HEK293 (cell line): ENCODE measurements around the gene UBXN11.

ENCODE experiments used
- GLIS1 ChIP-seq: fragments of 450-650 bp; formaldehyde crosslinking; IDR thresholded peaks from 2 replicates; pipeline ENCODE4 v1.5.1; 2016; ENCODE audit warnings: missing biosample characterization, missing genetic modification characterization
- GLIS2 ChIP-seq: fragments of 450-650 bp; formaldehyde crosslinking; IDR thresholded peaks from 2 replicates; pipeline ENCODE4 v1.5.1; 2016; ENCODE audit warnings: missing biosample characterization, missing genetic modification characterization
- KLF9 ChIP-seq: fragments of 450-650 bp; formaldehyde crosslinking; IDR thresholded peaks from 2 replicates; pipeline ENCODE4 v1.5.1; 2016; ENCODE audit warnings: missing biosample characterization, missing genetic modification characterization, low read depth
- MYNN ChIP-seq: fragments of 450-650 bp; formaldehyde crosslinking; IDR thresholded peaks from 2 replicates; pipeline ENCODE4 v1.5.1; 2016; ENCODE audit warnings: missing biosample characterization, missing genetic modification characterization, borderline replicate concordance
- SP7 ChIP-seq: fragments of 450-650 bp; formaldehyde crosslinking; IDR thresholded peaks from 2 replicates; pipeline ENCODE4 v1.5.1; 2016; ENCODE audit warnings: missing biosample characterization, missing genetic modification characterization
- WT1 ChIP-seq: fragments of 450-650 bp; formaldehyde crosslinking; IDR thresholded peaks from 2 replicates; pipeline ENCODE4 v1.5.1; 2016; ENCODE audit warnings: missing biosample characterization, missing genetic modification characterization
- ZEB2 ChIP-seq: fragments of 450-650 bp; formaldehyde crosslinking; IDR thresholded peaks from 2 replicates; pipeline ENCODE4 v1.5.1; 2016; ENCODE audit warnings: missing biosample characterization, missing genetic modification characterization
- ZNF112 ChIP-seq: fragments of 450-650 bp; formaldehyde crosslinking; IDR thresholded peaks from 2 replicates; pipeline ENCODE4 v1.5.0; 2017; ENCODE audit warnings: missing biosample characterization, missing genetic modification characterization
- ZNF114 ChIP-seq: fragments of 450-650 bp; formaldehyde crosslinking; IDR thresholded peaks from 2 replicates; pipeline ENCODE4 v1.5.0; 2017; ENCODE audit warnings: missing biosample characterization, missing genetic modification characterization
- ZNF138 ChIP-seq: fragments of 450-650 bp; formaldehyde crosslinking; IDR thresholded peaks from 2 replicates; pipeline ENCODE4 v1.5.1; 2016; ENCODE audit warnings: missing biosample characterization, missing genetic modification characterization, borderline replicate concordance
- ZNF174 ChIP-seq: fragments of 450-650 bp; formaldehyde crosslinking; IDR thresholded peaks from 2 replicates; pipeline ENCODE4 v1.5.0; 2017; ENCODE audit warnings: missing biosample characterization, mild to moderate bottlenecking, missing genetic modification characterization
- ZNF24 ChIP-seq: fragments of 450-650 bp; formaldehyde crosslinking; IDR thresholded peaks from 2 replicates; pipeline ENCODE4 v1.5.1; 2016; ENCODE audit warnings: missing biosample characterization, missing genetic modification characterization
- ZNF335 ChIP-seq: fragments of 450-650 bp; formaldehyde crosslinking; conservative IDR thresholded peaks from 2 replicates; pipeline ENCODE4 v1.5.1; 2016; ENCODE audit warnings: missing biosample characterization, missing genetic modification characterization
- ZNF341 ChIP-seq: fragments of 450-650 bp; formaldehyde crosslinking; IDR thresholded peaks from 2 replicates; pipeline ENCODE4; 2016; ENCODE audit warnings: low read depth, missing biosample characterization, missing genetic modification characterization
- ZNF366 ChIP-seq: fragments of 450-650 bp; formaldehyde crosslinking; conservative IDR thresholded peaks from 2 replicates; pipeline ENCODE4 v1.5.1; 2016; ENCODE audit warnings: missing biosample characterization, missing genetic modification characterization
- ZNF391 ChIP-seq: fragments of 450-650 bp; formaldehyde crosslinking; IDR thresholded peaks from 2 replicates; pipeline ENCODE4 v1.5.1; 2016; ENCODE audit warnings: low read depth, missing biosample characterization, missing genetic modification characterization, borderline replicate concordance
- ZNF404 ChIP-seq: fragments of 450-650 bp; formaldehyde crosslinking; IDR thresholded peaks from 2 replicates; pipeline ENCODE4 v1.5.1; 2017; ENCODE audit warnings: missing biosample characterization, missing genetic modification characterization
- ZNF549 ChIP-seq: fragments of 450-650 bp; IDR thresholded peaks from 2 replicates; pipeline ENCODE4 v1.5.1; 2018; ENCODE audit warnings: missing biosample characterization, missing genetic modification characterization, mild to moderate bottlenecking, inconsistent platforms, moderate library complexity
- ZNF621 ChIP-seq: fragments of 450-650 bp; formaldehyde crosslinking; IDR thresholded peaks from 2 replicates; pipeline ENCODE4 v1.5.1; 2017; ENCODE audit warnings: missing biosample characterization, missing genetic modification characterization
- ZNF626 ChIP-seq: fragments of 450-650 bp; sonication (Bioruptor Pico); formaldehyde crosslinking; IDR thresholded peaks from 2 replicates; pipeline ENCODE4 v1.5.1; 2018; ENCODE audit warnings: missing biosample characterization, missing genetic modification characterization, inconsistent platforms
- ZNF658 ChIP-seq: fragments of 450-650 bp; formaldehyde crosslinking; IDR thresholded peaks from 2 replicates; pipeline ENCODE4; 2016; ENCODE audit warnings: missing biosample characterization, missing genetic modification characterization
- ZNF707 ChIP-seq: fragments of 450-650 bp; formaldehyde crosslinking; IDR thresholded peaks from 2 replicates; pipeline ENCODE4 v1.5.1; 2016; ENCODE audit warnings: missing biosample characterization, missing genetic modification characterization
- ZNF843 ChIP-seq: fragments of 450-650 bp; formaldehyde crosslinking; IDR thresholded peaks from 2 replicates; pipeline ENCODE4 v1.5.1; 2016; ENCODE audit warnings: missing biosample characterization, missing genetic modification characterization
- ZSCAN23 ChIP-seq: fragments of 450-650 bp; formaldehyde crosslinking; IDR thresholded peaks from 2 replicates; pipeline ENCODE4 v1.5.1; 2016; ENCODE audit warnings: missing biosample characterization, missing genetic modification characterization
- TF ChIP-seq, protein P1 (sequence below): fragments of 450-650 bp; IDR thresholded peaks from 2 replicates; pipeline ENCODE4 v1.5.1; 2018; ENCODE audit warnings: missing biosample characterization, missing genetic modification characterization
- TF ChIP-seq, protein P2 (sequence below): fragments of 450-650 bp; formaldehyde crosslinking; IDR thresholded peaks from 2 replicates; pipeline ENCODE4 v1.5.1; 2016; ENCODE audit warnings: missing biosample characterization, missing genetic modification characterization
- TF ChIP-seq, protein P3 (sequence below): fragments of 450-650 bp; formaldehyde crosslinking; IDR thresholded peaks from 2 replicates; pipeline ENCODE4 v1.5.1; 2016; ENCODE audit warnings: missing biosample characterization, missing genetic modification characterization, low read depth
- TF ChIP-seq, protein P4 (sequence below): fragments of 450-650 bp; formaldehyde crosslinking; IDR thresholded peaks from 2 replicates; pipeline ENCODE4 v1.5.1; 2016; ENCODE audit warnings: missing biosample characterization, missing genetic modification characterization
- TF ChIP-seq, protein P5 (sequence below): fragments of 450-650 bp; formaldehyde crosslinking; IDR thresholded peaks from 2 replicates; pipeline ENCODE4 v1.5.1; 2016; ENCODE audit warnings: missing biosample characterization, missing genetic modification characterization
- TF ChIP-seq, protein P6 (sequence below): fragments of 450-650 bp; formaldehyde crosslinking; IDR thresholded peaks from 2 replicates; pipeline ENCODE4 v1.5.1; 2016; ENCODE audit warnings: missing biosample characterization, missing genetic modification characterization, borderline replicate concordance

Gene UBXN11

DNA sequence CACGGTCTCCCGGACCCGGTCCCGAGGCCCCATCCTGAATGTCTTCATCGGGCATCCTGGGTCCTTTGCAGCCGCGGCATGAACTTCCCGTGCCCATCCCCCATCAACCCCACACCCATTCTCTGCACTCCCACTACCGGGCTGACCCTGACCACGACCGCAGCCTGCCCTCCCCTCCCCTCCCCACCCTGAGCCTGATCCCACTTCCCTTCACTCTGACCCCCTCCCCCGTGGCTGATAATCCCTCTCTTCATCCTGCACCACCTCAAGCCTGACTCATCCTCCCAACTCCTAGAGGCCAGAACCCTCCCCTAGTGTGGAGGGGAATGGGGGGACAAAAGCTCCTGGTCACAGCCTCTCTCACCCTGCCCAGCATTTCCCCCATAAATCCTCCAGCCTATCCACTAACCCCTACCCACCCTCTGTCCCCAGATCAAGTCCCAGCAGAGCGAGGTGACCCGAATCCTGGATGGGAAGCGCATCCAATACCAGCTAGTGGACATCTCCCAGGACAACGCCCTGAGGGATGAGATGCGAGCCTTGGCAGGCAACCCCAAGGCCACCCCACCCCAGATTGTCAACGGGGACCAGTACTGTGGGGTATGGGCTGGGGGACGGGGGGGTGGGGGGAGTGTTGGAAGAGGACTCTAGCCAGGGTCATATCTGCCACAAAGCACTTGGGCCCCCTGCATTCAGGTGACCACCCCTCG, 25.9 kb downstream of the UBXN11 start (continued):
- TF ChIP-seq ZNF626 (tag by site-specific recombination) (no peak), ZNF658 (tag by site-specific recombination) (no peak), ZNF138 (tag by site-specific recombination) (no peak), ZNF335 (tag by site-specific recombination) (peak; percentile 54; the same call in 1 of the 2 replicates), ZNF366 (tag by site-specific recombination) (peak; percentile 62), ZNF112 (tag by site-specific recombination) (no peak), ZNF707 (tag by site-specific recombination) (no peak), ZEB2 (tag by site-specific recombination) (peak; percentile 7; the same call in 1 of the 2 replicates), ZNF341 (tag by site-specific recombination) (no peak), WT1 (no peak), KLF9 (tag by site-specific recombination) (0 out of 2 replicates have a peak, but pooled peaks have one; percentile 6), ZNF391 (tag by site-specific recombination) (no peak), ZNF843 (tag by site-specific recombination) (no peak), MYNN (tag by site-specific recombination) (no peak), ZSCAN23 (tag by site-specific recombination) (no peak), ZNF24 (tag by site-specific recombination) (no peak), ZNF174 (tag by site-specific recombination) (no peak), ZNF114 (tag by site-specific recombination) (no peak), ZNF404 (tag by site-specific recombination) (no peak), GLIS1 (tag by site-specific recombination) (peak; percentile 42), ZNF621 (tag by site-specific recombination) (no peak), GLIS2 (0 out of 2 replicates have a peak, but pooled peaks have one; percentile 20), SP7 (tag by site-specific recombination) (peak; percentile 37; the same call in 1 of the 2 replicates), ZNF549 (tag by site-specific recombination) (no peak)
- TF ChIP-seq, protein P1, sequence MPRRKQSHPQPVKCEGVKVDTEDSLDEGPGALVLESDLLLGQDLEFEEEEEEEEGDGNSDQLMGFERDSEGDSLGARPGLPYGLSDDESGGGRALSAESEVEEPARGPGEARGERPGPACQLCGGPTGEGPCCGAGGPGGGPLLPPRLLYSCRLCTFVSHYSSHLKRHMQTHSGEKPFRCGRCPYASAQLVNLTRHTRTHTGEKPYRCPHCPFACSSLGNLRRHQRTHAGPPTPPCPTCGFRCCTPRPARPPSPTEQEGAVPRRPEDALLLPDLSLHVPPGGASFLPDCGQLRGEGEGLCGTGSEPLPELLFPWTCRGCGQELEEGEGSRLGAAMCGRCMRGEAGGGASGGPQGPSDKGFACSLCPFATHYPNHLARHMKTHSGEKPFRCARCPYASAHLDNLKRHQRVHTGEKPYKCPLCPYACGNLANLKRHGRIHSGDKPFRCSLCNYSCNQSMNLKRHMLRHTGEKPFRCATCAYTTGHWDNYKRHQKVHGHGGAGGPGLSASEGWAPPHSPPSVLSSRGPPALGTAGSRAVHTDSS (tag by site-specific recombination), result no peak
- TF ChIP-seq, protein P2, sequence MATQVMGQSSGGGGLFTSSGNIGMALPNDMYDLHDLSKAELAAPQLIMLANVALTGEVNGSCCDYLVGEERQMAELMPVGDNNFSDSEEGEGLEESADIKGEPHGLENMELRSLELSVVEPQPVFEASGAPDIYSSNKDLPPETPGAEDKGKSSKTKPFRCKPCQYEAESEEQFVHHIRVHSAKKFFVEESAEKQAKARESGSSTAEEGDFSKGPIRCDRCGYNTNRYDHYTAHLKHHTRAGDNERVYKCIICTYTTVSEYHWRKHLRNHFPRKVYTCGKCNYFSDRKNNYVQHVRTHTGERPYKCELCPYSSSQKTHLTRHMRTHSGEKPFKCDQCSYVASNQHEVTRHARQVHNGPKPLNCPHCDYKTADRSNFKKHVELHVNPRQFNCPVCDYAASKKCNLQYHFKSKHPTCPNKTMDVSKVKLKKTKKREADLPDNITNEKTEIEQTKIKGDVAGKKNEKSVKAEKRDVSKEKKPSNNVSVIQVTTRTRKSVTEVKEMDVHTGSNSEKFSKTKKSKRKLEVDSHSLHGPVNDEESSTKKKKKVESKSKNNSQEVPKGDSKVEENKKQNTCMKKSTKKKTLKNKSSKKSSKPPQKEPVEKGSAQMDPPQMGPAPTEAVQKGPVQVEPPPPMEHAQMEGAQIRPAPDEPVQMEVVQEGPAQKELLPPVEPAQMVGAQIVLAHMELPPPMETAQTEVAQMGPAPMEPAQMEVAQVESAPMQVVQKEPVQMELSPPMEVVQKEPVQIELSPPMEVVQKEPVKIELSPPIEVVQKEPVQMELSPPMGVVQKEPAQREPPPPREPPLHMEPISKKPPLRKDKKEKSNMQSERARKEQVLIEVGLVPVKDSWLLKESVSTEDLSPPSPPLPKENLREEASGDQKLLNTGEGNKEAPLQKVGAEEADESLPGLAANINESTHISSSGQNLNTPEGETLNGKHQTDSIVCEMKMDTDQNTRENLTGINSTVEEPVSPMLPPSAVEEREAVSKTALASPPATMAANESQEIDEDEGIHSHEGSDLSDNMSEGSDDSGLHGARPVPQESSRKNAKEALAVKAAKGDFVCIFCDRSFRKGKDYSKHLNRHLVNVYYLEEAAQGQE (tag by site-specific recombination), result no peak
- TF ChIP-seq, protein P3, sequence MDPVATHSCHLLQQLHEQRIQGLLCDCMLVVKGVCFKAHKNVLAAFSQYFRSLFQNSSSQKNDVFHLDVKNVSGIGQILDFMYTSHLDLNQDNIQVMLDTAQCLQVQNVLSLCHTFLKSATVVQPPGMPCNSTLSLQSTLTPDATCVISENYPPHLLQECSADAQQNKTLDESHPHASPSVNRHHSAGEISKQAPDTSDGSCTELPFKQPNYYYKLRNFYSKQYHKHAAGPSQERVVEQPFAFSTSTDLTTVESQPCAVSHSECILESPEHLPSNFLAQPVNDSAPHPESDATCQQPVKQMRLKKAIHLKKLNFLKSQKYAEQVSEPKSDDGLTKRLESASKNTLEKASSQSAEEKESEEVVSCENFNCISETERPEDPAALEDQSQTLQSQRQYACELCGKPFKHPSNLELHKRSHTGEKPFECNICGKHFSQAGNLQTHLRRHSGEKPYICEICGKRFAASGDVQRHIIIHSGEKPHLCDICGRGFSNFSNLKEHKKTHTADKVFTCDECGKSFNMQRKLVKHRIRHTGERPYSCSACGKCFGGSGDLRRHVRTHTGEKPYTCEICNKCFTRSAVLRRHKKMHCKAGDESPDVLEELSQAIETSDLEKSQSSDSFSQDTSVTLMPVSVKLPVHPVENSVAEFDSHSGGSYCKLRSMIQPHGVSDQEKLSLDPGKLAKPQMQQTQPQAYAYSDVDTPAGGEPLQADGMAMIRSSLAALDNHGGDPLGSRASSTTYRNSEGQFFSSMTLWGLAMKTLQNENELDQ (tag by site-specific recombination), result no peak
- TF ChIP-seq, protein P4, sequence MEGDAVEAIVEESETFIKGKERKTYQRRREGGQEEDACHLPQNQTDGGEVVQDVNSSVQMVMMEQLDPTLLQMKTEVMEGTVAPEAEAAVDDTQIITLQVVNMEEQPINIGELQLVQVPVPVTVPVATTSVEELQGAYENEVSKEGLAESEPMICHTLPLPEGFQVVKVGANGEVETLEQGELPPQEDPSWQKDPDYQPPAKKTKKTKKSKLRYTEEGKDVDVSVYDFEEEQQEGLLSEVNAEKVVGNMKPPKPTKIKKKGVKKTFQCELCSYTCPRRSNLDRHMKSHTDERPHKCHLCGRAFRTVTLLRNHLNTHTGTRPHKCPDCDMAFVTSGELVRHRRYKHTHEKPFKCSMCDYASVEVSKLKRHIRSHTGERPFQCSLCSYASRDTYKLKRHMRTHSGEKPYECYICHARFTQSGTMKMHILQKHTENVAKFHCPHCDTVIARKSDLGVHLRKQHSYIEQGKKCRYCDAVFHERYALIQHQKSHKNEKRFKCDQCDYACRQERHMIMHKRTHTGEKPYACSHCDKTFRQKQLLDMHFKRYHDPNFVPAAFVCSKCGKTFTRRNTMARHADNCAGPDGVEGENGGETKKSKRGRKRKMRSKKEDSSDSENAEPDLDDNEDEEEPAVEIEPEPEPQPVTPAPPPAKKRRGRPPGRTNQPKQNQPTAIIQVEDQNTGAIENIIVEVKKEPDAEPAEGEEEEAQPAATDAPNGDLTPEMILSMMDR, result no peak
- TF ChIP-seq, protein P5, sequence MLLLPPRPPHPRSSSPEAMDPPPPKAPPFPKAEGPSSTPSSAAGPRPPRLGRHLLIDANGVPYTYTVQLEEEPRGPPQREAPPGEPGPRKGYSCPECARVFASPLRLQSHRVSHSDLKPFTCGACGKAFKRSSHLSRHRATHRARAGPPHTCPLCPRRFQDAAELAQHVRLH (tag by site-specific recombination), result no peak
- TF ChIP-seq, protein P6, sequence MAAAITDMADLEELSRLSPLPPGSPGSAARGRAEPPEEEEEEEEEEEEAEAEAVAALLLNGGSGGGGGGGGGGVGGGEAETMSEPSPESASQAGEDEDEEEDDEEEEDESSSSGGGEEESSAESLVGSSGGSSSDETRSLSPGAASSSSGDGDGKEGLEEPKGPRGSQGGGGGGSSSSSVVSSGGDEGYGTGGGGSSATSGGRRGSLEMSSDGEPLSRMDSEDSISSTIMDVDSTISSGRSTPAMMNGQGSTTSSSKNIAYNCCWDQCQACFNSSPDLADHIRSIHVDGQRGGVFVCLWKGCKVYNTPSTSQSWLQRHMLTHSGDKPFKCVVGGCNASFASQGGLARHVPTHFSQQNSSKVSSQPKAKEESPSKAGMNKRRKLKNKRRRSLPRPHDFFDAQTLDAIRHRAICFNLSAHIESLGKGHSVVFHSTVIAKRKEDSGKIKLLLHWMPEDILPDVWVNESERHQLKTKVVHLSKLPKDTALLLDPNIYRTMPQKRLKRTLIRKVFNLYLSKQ (tag by site-specific recombination), result no peak
